NOMO-1 treated with dmso at 0.1 percent for 144 hours (cell line): ENCODE measurements around the gene DCHS2.
"Not testable (repeated sequence)": the region's sequence is repeated elsewhere in the genome, so short reads cannot be mapped to it uniquely, and the experiment has no call there.

Experiments
- DNase-seq: peaks from one replicate; lab custom pipeline; 2025; ENCODE audit not compliant: unreplicated experiment; lab: John Stamatoyannopoulos, UW

The DCHS2 gene

GRCh38 chr4:154222875-154223274 is 268.7 kb downstream of the DCHS2 start:
- no peak for DNase-seq

GRCh38 chr4:154218051-154218450 is 273.5 kb downstream of the DCHS2 start:
- no peak for DNase-seq

GRCh38 chr4:154217384-154217783 is 274.2 kb downstream of the DCHS2 start:
- not testable (repeated sequence) for DNase-seq

- DNase-seq: no peak
These were observed 280.1 kb downstream of the DCHS2 start for GRCh38 chr4:154211506-154211905.

GRCh38 chr4:154208424-154208823 is 283.2 kb downstream of the DCHS2 start:
- no peak for DNase-seq

- DNase-seq: no peak
These were observed 286.1 kb downstream of the DCHS2 start for GRCh38 chr4:154205471-154205870.

- no peak for DNase-seq
These were observed 296.9 kb downstream of the DCHS2 start for GRCh38 chr4:154194649-154195048.

- no peak for DNase-seq
These were observed 299.0 kb downstream of the DCHS2 start for GRCh38 chr4:154192585-154192984.

GRCh38 chr4:154189346-154189745 is 302.3 kb downstream of the DCHS2 start:
- no peak for DNase-seq

GRCh38 chr4:154186888-154187287 is 304.7 kb downstream of the DCHS2 start:
- no peak for DNase-seq

GRCh38 chr4:154186035-154186434 is 305.6 kb downstream of the DCHS2 start:
- no peak for DNase-seq

GRCh38 chr4:154184238-154184637 is 307.4 kb downstream of the DCHS2 start:
- DNase-seq: no peak

GRCh38 chr4:154183264-154183663 is 308.3 kb downstream of the DCHS2 start:
- DNase-seq: no peak
